Karpas-422 (cell line): ENCODE results near the gene PXDC1. TPM values are rescaled to one million over a fixed set of nuclear protein-coding genes. Genes with fewer than 3 reads are reported as not detected.

Source experiments
- DNase-seq: peaks from one replicate; pipeline ENCODE4 v3.0.0-alpha.2; 2015
- H2AFZ ChIP-seq: fragments of 200-600 bp; sonication (generic); 2 replicates; pipeline ENCODE4 v1.6.1; 2014; ENCODE audit warnings: antibody characterized with exemption, low read length, mixed read lengths
- H3K27ac ChIP-seq: fragments of 200-600 bp; sonication (generic); 2 replicates; pipeline ENCODE4 v1.5.1; 2014; ENCODE audit warnings: mild to moderate bottlenecking, low read length, moderate library complexity
- H3K27me3 ChIP-seq: fragments of 200-600 bp; sonication (generic); 2 replicates; pipeline ENCODE4 v1.6.1; 2014; ENCODE audit warnings: low read length, mixed read lengths
- H3K36me3 ChIP-seq: fragments of 200-600 bp; sonication (generic); 2 replicates; pipeline ENCODE4 v1.6.1; 2014; ENCODE audit warnings: low read length, mixed read lengths; ENCODE audit not compliant: insufficient read depth
- H3K4me1 ChIP-seq: fragments of 200-600 bp; sonication (generic); 2 replicates; pipeline ENCODE4 v1.6.1; 2014; ENCODE audit warnings: mild to moderate bottlenecking, low read length, mixed read lengths
- H3K4me2 ChIP-seq: fragments of 200-600 bp; sonication (generic); 2 replicates; pipeline ENCODE4 v1.6.1; 2014; ENCODE audit warnings: low read length, low read depth, mild to moderate bottlenecking; ENCODE audit not compliant: poor library complexity, severe bottlenecking
- H3K4me3 ChIP-seq: fragments of 200-600 bp; sonication (generic); 2 replicates; pipeline ENCODE4 v1.5.1; 2014; ENCODE audit warnings: mild to moderate bottlenecking, antibody characterized with exemption, low read length, mixed read lengths
- H3K79me2 ChIP-seq: fragments of 200-600 bp; sonication (generic); 2 replicates; pipeline ENCODE4 v1.6.1; 2014; ENCODE audit warnings: mild to moderate bottlenecking, low read length, mixed read lengths
- H3K9ac ChIP-seq: fragments of 200-600 bp; sonication (generic); 2 replicates; pipeline ENCODE4 v1.6.0; 2014; ENCODE audit warnings: low read length
- H3K9me2 ChIP-seq: fragments of 200-600 bp; sonication (generic), shearing (Covaris generic); replicated peaks from 2 replicates; pipeline ENCODE4 v1.6.0; 2014; ENCODE audit warnings: mild to moderate bottlenecking, low read length, moderate library complexity; ENCODE audit not compliant: insufficient read depth
- H3K9me3 ChIP-seq: fragments of 300-700, 200-600 bp; sonication (generic); 2 replicates; pipeline ENCODE4 v1.6.1; 2014; ENCODE audit warnings: low read length, mixed read lengths
- H4K20me1 ChIP-seq: fragments of 200-600 bp; sonication (generic); 2 replicates; pipeline ENCODE4 v1.6.1; 2014; ENCODE audit warnings: mild to moderate bottlenecking, antibody characterized with exemption, low read length, low read depth; ENCODE audit not compliant: insufficient read depth
- total RNA-seq: library from RNA; depleted of rRNA; stranded (reverse); fragments of >200 nt; shearing (Covaris generic); gene quantifications from 2 replicates; pipeline ENCODE4 v1.2.3, GENCODE V29; 2014; ENCODE audit warnings: low replicate concordance

Gene PXDC1
- total RNA-seq, 1 experiment from 2014 or later = not detected

DNA sequence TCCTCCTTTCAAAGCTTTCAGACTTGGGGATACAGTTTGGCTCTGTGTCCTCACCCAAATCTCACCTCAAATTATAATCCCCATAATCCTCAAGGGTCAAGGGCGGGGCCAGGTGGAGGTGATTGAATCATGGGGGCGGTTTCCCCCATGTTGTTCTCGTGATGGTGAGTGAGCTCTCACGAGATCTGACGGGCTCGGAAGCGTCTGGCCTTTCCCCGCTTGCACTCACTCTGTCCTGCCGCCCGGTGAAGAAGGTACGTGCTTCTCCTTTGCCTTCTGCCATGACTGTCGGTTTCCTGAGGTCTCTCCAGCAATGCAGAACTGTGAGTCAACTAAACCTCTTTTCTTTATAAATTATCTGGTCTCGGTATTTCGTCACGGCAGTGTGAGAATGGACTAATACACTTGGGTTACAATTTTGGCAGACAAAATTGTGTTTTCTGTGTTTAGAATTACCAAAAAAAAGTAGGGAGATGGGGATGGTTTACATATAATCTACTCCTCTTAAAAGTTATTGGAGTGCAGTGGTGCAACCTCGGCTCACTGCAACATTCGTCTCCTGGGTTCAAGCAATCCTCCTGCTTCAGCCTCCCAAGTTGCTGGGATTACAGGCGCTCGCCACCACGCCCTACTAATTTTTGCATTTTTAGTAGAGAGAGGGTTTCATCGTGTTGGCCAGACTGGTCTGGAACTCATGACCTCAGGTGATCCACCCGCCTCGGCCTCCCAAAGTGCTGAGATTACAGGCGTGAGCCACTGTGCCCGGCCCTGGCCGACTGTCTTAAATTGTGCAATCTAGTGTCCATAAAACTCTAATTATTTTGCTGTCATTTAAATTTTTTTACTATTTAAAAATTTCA, 33.6 kb upstream of the PXDC1 start:
- no peaks in the 10 kb centered on the region for H3K27me3 ChIP-seq
- no peaks in the 10 kb centered on the region for H3K4me1 ChIP-seq
- no peak overlapping the region for H3K4me3 ChIP-seq
- no peak overlapping the region for H3K4me2 ChIP-seq
- no peaks in the 10 kb centered on the region for H4K20me1 ChIP-seq
- no peak for DNase-seq
- no peak overlapping the region for H3K27ac ChIP-seq
- H3K9ac ChIP-seq = no peak overlapping the region
- no peaks in the 10 kb centered on the region for H3K79me2 ChIP-seq
- no peaks in the 10 kb centered on the region for H3K9me3 ChIP-seq
- no peak overlapping the region for H2AFZ ChIP-seq
- no peaks in the 10 kb centered on the region for H3K9me2 ChIP-seq
- no peaks in the 10 kb centered on the region for H3K36me3 ChIP-seq

DNA sequence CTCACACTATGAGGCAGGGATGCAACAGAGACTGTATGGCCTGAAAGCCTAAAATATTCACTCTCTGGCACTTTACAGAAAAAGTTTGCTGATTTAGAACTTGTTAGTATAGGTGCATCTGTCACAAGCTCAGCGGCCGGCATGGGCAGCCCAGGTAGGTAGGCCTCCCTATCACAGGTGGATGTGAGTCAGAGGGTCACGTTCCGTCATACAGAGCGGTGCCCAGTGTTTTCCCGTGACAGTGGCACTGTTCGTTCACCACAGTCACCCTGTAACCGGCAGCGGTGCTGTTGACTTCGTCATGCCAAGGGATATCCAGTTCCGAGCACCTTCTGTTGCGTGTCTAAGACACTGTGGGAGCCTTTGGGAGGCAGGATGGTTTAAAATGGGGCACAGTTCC, 32.9 kb upstream of the PXDC1 start:
- no peak for DNase-seq
- H3K4me2 ChIP-seq = no peak overlapping the region
- H3K4me3 ChIP-seq = no peak overlapping the region
- H3K79me2 ChIP-seq = no peaks in the 10 kb centered on the region
- no peaks in the 10 kb centered on the region for H3K4me1 ChIP-seq
- H3K9me2 ChIP-seq = no peaks in the 10 kb centered on the region
- H3K9me3 ChIP-seq = no peaks in the 10 kb centered on the region
- H2AFZ ChIP-seq = no peak overlapping the region
- no peaks in the 10 kb centered on the region for H3K36me3 ChIP-seq
- H4K20me1 ChIP-seq = no peaks in the 10 kb centered on the region
- no peaks in the 10 kb centered on the region for H3K27me3 ChIP-seq
- H3K9ac ChIP-seq = no peak overlapping the region
- H3K27ac ChIP-seq = no peak overlapping the region

DNA sequence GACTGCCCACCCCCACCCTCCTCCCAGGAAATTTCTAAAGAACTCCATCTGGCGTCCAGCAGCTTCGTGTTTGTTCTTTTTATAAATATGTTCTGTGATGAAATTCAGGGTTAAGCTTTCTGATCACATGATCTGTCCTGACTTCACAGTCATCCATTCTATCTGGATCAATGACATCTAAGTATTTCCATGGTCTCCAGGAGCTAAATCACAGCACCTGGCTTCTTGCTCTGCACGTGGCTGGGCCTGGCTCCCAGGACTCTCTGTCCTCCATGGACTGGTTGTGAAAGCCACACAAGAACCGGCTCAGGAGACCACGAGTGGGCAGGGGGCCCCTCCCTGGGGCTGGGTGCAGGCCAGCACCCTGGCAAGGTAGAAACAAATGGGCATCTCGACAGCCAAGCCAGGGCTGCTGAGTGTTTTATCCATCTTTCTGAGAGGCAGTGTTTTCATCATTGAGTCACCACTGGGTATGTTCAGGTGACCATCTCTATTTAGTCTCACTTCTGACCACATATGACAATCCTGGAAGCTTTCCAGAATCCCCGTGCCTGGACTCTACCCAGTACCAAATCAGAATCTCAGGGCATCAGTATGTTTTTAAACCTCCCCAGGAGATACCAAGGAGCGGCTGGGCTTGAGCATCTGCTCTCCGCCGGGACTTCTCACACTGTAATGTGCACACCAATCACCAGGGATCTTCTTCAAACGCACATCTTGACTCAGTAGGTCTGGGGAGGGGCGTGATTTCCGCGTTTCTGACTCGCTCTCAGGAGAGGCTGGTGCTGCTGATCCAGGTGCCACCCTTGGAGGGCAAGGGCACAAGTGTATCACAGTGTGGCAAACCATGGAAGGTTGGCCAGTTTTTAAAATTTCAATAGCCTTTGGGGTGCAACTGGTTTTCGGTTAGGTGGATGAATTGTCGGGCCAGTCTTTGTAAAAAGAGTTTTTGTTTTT, 31.6 kb upstream of the PXDC1 start:
- H3K36me3 ChIP-seq = no peaks in the 10 kb centered on the region
- no peak overlapping the region for H3K4me3 ChIP-seq
- no peaks in the 10 kb centered on the region for H3K9me2 ChIP-seq
- H4K20me1 ChIP-seq = no peaks in the 10 kb centered on the region
- DNase-seq = no peak
- H3K9ac ChIP-seq = no peak overlapping the region
- H3K79me2 ChIP-seq = no peaks in the 10 kb centered on the region
- H3K27me3 ChIP-seq = no peaks in the 10 kb centered on the region
- H3K9me3 ChIP-seq = no peaks in the 10 kb centered on the region
- H2AFZ ChIP-seq = no peak overlapping the region
- no peak overlapping the region for H3K27ac ChIP-seq
- no peaks in the 10 kb centered on the region for H3K4me1 ChIP-seq
- no peak overlapping the region for H3K4me2 ChIP-seq

DNA sequence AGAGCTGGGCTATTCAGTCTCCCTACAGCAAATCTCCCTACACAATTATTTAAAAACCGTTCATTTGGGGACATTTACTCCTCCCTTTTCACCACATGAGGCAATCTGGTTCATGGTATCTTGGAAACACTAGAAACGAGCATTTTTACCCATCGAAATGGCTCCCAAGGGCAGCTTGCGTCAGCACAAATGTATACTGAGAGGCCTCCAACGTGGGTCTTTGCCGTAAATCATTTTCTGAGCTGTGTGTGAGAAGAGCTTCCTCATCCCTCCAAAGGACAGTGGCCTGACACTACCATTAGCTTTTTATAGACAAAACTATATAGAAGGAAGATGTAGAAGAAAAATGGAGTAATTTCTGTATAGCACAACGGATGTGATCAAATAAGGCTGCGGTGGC, 30.0 kb upstream of the PXDC1 start:
- Histone ChIP-seq H4K20me1 (no peaks in the 10 kb centered on the region), H3K4me3 (no peak overlapping the region), H3K79me2 (no peaks in the 10 kb centered on the region), H3K4me2 (no peak overlapping the region), H3K9ac (no peak overlapping the region), H3K27ac (no peak overlapping the region), H3K9me3 (no peaks in the 10 kb centered on the region), H3K27me3 (no peaks in the 10 kb centered on the region), H3K9me2 (no peaks in the 10 kb centered on the region), H2AFZ (no peak overlapping the region), H3K4me1 (no peaks in the 10 kb centered on the region), H3K36me3 (no peaks in the 10 kb centered on the region)
- DNase-seq = no peak

DNA sequence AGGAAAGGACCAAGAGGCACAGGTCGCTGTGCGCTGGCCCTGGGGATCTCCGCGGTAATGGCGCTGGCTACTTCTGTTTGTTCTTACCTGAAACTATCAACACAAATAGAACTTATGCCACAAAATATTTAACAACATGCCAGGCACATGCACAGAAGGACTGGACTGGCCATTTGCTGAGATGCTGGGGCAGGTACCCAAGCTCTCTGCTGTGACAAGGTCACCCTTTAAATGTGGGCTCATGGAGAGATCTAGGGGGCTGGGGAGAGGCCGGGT, 28.0 kb upstream of the PXDC1 start:
- no peak overlapping the region for H3K27ac ChIP-seq
- H3K9me3 ChIP-seq = no peaks in the 10 kb centered on the region
- H3K9ac ChIP-seq = no peak overlapping the region
- no peaks in the 10 kb centered on the region for H3K9me2 ChIP-seq
- H3K27me3 ChIP-seq = no peaks in the 10 kb centered on the region
- H3K36me3 ChIP-seq = no peaks in the 10 kb centered on the region
- no peaks in the 10 kb centered on the region for H3K79me2 ChIP-seq
- H3K4me3 ChIP-seq = no peak overlapping the region
- no peak overlapping the region for H2AFZ ChIP-seq
- no peaks in the 10 kb centered on the region for H4K20me1 ChIP-seq
- no peaks in the 10 kb centered on the region for H3K4me1 ChIP-seq
- no peak for DNase-seq
- no peak overlapping the region for H3K4me2 ChIP-seq

DNA sequence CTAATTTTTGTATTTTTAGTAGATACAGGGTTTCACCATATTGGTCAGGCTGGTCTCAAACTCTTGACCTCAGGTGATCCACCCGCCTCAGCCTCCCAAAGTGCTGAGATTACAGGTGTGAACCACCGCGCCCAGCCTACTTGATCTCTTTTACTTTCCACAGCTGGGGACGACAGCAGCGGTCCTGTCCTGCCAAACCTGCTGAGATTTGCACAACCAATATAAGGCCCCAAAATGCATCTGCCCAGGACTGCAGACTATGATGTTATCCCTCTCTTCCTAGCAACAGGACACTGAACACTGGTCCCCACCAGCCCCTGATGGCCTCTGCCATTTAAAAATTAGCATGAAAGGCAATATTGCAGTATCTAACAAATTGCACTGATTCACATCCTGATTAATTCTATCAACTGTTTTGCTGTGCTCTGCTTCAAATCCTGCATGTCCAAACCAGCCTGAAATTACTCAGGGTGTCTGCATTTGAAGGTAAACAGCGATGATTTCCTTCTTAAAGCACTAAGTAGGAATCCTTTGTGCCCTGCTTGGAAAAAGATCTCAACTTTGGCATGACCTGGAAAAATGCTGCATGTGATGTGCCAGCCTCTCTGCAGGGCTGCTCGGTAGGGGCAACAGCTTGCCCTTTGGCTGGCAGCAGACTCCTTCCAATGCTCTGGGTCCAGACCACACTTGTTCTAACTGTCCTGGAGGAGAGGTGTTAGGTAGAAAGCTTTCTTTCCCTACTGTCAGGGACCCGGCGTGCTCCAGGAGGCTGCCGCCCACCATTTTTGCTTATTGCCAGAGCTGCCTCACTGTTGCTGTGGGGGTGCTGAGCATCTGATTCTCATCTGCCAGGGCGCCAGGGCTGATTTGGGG, 27.4 kb upstream of the PXDC1 start:
- no peaks in the 10 kb centered on the region for H3K9me2 ChIP-seq
- H4K20me1 ChIP-seq = no peaks in the 10 kb centered on the region
- H3K36me3 ChIP-seq = no peaks in the 10 kb centered on the region
- no peaks in the 10 kb centered on the region for H3K4me1 ChIP-seq
- no peak overlapping the region for H3K4me2 ChIP-seq
- no peak overlapping the region for H3K9ac ChIP-seq
- no peaks in the 10 kb centered on the region for H3K27me3 ChIP-seq
- H2AFZ ChIP-seq = no peak overlapping the region
- no peaks in the 10 kb centered on the region for H3K79me2 ChIP-seq
- no peak overlapping the region for H3K27ac ChIP-seq
- H3K4me3 ChIP-seq = no peak overlapping the region
- no peaks in the 10 kb centered on the region for H3K9me3 ChIP-seq
- DNase-seq = no peak

DNA sequence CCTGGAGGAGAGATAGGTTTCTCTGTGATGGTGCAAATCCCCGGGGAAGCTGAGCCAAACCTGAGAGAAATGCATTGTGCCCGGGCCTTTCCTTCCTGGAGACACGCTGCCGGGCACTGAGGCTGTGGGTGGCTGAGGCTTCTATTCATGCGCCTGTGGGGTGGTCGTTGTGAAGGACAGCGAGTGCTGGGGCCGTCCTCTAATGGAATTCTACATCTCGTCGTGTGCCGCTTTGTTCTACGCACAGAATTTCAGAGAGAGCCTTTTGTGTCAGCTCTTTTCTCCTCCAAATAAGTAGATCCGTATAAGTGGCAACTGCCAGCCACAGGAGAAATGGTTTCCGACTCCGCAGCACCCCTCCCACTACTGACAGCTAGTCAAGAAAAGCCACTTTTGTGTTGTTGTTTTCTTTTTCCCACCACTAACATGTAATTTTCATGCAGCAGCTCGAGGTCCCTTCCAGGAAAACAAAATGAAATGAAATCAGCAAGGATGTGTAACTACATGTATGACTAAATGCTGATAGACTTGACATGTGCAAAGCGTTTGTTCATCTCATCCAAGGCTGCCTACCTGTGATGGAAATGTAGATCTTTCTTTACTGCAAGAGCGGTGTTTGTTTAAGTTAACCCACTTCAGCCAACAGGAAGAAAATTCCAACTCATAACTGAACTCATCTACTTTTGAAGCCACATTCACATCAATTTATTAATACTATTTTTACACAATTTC, 26.4 kb upstream of the PXDC1 start:
- H3K4me1 ChIP-seq = no peaks in the 10 kb centered on the region
- no peaks in the 10 kb centered on the region for H3K27me3 ChIP-seq
- DNase-seq = no peak
- H4K20me1 ChIP-seq = no peaks in the 10 kb centered on the region
- H3K4me3 ChIP-seq = no peak overlapping the region
- H3K9me2 ChIP-seq = no peaks in the 10 kb centered on the region
- no peaks in the 10 kb centered on the region for H3K9me3 ChIP-seq
- no peaks in the 10 kb centered on the region for H3K36me3 ChIP-seq
- no peak overlapping the region for H3K27ac ChIP-seq
- H3K79me2 ChIP-seq = no peaks in the 10 kb centered on the region
- no peak overlapping the region for H3K9ac ChIP-seq
- H2AFZ ChIP-seq = no peak overlapping the region
- H3K4me2 ChIP-seq = no peak overlapping the region
